ENCODE data around the gene MED16.

- TF ChIP-seq CTCF (conservative IDR thresholded peaks at IDR 0.05; ENCODE audit: low read length) (no peak), EZH2phosphoT487 (IDR thresholded peaks at IDR 0.05; ENCODE audit: borderline replicate concordance) (no peak)
These were observed 42.6 kb downstream of the MED16 start for GRCh38 chr19:850221-850978.
